ENCODE measurements around the gene NTM.

The NTM gene

GRCh38 chr11:132220474-132220873 lies 850.1 kb downstream of the NTM start:
- DNase-seq (ENCODE audit: low read depth), result peak; percentile 24

GRCh38 chr11:132222345-132222744 lies 851.9 kb downstream of the NTM start:
- no peak for DNase-seq (ENCODE audit: low read depth)

DNA sequence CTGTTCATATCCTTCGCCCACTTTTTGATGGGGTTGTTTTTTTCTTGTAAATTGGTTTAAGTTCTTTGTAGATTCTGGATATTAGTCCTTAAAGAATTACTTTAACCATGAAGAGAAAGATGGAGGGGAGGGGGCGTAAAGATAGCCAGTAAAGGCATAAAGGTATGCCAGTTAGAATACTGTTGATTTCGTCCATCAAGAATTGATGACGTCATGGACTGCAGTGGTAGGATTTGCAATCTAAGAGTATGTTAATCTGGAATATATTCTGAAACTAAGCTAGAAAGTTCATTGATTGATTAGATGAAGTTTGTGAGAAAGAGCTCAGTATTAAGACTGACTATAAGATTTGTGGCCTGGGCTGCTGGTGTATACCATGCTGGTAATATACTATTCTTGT lies 856.1 kb downstream of the NTM start:
- no peak for DNase-seq (ENCODE audit: low read depth)

DNA sequence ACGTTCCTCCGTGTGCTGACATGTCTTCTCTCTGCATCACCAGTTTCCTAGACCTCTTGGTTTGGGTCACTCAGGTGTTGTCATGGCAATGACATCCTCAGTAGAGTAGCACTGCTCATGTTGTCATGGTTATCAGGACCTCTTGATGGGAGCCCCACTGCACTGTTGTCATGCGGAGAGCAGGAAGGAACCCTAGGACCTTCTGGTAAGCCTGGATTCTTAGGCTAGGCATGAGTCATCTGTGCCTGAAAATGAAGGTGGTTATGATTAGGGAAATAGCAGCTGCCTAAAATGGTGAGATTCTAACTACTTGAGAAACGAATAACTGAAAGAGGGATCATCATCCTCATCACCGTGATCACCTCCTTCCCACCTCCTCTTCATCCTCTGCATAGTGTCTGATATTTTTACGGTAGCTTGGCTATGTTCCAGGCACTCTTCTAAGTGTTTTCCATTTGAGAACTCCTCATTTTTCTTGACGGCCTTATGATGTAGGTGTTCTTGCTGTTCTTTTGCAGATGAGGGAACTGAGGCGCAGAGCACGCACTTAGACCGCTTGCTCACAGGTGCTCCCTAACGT lies 858.4 kb downstream of the NTM start:
- DNase-seq (ENCODE audit: low read depth), result no peak

- DNase-seq (ENCODE audit: low read depth), result no peak
Observed at GRCh38 chr11:132231656-132232347, 861.4 kb downstream of the NTM start.

DNA sequence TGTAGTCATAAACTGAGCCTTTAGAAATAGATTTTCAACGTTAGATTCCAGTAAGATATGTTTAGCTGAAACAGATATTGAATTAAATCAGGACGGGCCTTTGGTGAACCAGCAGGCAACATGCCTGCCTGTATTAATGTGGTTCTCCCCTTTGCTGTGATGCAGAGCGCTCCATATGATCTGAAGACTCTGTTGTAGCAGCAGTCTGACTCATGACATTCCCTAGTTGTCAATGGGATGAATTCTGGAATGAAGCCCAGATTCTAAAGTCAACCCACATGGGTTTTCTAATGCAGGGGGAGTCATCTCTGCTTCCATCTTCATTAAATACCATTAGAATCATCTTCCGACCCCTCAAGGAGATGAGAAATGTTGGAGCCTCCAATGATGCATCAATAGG lies 864.5 kb downstream of the NTM start:
- DNase-seq (ENCODE audit: low read depth), result no peak

DNA sequence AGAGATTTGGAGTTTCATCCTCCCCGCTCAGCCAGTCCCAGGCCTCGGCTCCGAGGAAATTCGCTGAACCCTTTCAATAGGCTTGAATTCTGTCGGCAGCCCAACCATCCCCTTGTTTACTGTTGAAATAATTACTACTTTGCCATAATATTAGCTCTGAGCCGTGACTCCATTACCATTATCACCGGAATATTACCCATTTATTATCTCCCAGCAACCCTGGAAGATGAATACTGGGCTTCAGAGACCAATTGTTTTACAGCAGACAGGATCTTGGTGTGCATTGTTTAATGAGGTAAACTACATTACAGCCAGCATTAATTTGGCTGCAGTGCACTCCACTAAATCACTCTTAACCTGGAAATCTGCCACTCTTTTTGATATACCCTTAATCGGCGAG lies 867.4 kb downstream of the NTM start:
- no peak for DNase-seq (ENCODE audit: low read depth)

DNA sequence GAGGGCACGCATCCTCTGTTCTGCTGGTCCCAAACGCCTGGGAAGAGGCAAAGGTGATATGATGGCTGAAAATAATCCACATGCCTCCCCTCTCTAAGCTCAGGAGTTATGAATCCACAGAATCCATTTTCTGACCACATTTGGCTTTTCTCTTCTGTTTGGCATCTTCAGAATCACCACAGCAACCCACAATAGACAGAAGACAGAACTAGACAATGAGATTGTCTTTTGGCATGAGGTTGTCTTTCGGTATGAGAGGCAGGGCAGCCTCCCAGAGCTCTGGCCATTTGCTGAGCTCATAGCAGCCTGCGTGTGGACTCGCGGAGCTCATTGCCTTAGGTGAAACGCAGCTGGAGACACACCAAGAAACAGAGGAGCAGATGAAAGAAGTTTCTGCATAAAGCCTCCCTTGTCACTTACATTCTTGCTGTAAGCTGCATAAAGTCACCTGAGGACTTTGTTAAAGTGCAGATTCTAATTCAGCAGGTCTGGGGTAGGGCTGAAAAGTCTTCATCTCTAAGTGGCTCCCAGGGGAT lies 868.0 kb downstream of the NTM start:
- DNase-seq (ENCODE audit: low read depth), result no peak

DNA sequence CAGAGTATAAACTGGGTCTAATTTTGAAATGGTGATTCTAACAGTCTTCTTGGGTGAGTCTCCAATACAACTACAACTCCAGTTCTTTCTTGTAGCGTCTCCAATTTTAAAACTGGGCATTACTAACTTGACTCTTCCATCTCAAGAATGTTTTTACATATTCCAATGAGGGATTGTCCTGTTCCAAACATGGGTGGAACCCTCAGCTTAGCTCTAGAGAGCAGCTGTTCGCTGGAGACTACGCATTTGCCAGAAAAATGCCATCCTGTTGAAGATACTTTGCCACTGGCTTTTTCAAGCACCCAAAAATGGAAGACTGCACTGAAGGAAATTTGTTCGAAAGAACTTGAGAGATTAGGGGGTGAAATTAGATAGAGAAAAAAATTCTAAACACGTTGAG lies 870.0 kb downstream of the NTM start:
- no peak for DNase-seq (ENCODE audit: low read depth)

DNA sequence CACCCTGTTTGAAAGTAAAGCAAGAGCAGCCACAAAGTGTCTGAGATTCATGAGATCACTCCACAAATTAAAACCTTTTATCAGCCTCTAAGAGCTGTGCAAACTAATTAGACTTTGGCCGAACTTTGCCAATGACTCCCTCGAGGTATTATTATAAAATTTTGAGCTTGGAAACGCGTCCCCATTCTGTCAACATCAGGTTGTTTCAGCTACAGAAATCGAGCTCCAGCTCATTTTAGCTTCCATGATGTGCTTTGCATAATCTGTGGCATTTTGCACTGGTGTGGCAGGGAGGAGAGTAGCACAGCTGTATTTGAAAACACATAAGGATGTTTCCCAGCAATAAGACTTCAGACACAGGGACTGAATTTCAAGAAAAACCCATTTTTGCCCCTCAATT lies 872.2 kb downstream of the NTM start:
- no peak for DNase-seq (ENCODE audit: low read depth)

- no peak for DNase-seq (ENCODE audit: low read depth)
Observed at GRCh38 chr11:132244846-132245245, 874.4 kb downstream of the NTM start.

- no peak for DNase-seq (ENCODE audit: low read depth)
Observed at GRCh38 chr11:132245403-132246385, 875.3 kb downstream of the NTM start.

- DNase-seq (ENCODE audit: low read depth), result no peak
Observed at GRCh38 chr11:132248580-132248979, 878.2 kb downstream of the NTM start.

DNA sequence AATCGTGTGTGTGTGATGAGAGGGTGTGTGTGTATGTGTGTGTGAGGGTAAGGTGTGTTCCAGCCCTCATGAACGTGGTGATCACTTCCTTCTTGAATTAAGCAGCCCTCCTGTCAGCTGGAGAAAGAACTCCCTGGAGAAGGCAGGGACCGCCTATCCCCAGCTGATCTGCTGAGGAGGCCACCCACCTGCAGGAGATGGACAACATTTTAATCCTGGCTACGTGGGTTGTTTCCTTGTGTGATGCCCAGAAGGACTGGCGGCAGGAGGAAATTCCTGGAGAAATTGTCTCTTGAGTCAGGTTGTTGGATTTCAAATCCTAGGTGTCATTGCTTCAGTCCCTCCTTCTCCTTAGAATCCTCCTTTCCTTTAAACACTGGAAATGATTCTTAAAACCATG lies 878.8 kb downstream of the NTM start:
- DNase-seq (ENCODE audit: low read depth), result no peak

DNA sequence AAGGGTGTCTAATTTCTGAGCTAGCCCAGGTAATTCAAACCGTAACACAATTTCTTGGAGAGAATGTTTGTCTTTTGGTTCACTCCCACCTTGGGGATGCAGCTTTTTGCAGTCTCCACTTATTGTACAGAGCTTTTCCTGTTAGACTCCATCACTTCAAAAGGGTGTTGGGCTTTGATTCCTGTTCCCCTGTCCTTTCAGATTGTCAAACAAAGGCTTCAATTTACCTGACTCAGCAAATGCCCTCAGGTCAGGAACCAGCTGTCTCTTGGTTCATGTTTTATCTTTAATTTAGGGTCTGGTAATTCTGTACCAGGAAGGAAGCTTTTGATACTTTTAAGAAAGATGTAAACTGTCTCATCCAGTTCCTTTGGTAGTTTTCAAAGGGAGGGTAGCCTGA lies 880.6 kb downstream of the NTM start:
- DNase-seq (ENCODE audit: low read depth), result no peak

DNA sequence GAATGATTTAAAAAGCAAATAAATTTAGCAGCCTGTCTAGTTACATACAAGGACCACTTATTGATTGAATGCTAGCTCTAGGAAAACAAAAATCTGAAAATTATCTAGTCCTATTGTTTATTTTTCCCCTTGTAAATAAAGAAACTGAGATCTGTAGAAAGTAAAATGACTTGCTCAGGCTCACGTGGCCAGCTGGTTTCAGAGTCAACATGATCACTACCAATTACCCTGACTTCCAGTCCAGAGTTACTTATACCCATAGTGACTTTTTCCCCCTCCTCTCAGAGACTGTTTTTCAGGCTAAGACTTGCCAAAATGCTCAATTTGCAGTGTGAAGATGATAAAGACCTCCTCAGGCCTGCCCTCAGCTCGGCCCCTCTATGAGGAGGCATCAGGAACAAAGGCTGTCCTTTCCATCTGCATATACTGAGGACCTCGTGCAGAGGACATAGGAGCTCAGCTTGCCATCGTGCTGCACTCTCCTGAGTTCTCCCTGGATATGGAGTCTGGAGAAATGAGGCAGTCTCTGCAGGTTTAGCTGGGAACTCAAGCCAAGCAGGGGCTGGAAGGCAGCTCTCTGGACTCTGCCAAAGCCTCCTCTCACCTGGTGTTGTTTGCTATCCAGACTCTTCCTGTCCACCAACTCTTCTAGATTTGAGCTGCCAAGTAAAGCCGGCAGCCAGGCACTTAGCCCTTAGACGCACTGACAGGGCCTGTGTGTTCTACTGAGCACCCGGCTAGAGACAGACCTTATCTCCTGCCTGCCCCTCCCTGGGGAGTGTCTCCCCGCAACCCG lies 883.3 kb downstream of the NTM start:
- DNase-seq (ENCODE audit: low read depth), result no peak

DNA sequence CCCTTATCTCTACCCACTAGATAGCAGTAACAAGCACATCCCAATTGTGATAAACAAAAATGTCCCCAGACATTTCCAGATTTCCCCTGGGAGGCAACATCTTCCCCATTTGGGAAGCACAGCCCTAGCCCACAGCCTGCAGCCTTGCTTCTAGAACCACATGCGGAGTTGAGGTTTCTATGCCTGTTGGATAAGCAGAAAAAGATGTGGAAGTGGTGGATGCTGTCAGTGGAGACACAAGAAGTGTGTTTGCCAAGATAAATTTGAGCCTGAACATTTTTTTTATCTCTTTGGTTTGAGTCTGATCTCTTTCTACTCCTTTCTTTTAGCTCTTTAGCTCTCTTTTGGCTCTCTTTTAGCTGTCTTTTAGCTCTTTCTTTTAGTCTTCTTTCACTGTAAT lies 884.5 kb downstream of the NTM start:
- DNase-seq (ENCODE audit: low read depth), result no peak

DNA sequence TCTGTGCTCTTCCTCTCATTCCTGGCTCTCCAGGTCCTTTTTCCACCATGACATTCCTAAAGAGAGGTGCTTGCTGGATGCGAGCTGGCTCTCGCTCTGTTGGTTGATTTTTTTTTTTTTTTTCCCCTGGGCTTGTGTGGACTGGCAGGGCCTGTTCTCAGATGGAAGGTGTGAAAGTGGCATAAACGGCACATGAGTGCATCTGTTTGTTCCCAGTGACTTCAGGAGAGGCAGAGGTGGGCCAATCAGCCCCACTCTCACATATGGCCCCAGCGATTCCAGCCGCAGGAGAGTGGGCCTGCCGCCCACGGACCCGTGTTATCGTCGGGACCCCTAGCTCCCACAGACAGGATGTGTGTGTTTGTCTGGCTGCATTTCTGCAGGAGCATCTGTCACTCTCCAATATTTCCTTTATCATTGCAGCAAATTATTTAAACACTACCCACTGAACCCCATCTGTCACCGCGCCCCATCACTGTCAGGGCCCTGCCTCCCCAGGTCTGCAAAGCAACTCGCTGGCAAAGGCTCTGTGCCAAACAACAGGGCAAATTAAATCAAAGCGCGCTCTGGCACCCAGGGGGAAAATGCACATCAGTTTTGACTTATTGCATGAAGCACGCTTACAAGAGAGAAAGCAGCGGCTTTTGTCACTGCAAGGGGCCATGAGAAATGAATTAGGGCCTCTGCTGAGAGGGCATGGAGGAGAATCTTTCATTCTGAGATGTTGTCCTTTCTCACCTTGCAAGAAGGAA lies 886.3 kb downstream of the NTM start:
- no peak for DNase-seq (ENCODE audit: low read depth)

DNA sequence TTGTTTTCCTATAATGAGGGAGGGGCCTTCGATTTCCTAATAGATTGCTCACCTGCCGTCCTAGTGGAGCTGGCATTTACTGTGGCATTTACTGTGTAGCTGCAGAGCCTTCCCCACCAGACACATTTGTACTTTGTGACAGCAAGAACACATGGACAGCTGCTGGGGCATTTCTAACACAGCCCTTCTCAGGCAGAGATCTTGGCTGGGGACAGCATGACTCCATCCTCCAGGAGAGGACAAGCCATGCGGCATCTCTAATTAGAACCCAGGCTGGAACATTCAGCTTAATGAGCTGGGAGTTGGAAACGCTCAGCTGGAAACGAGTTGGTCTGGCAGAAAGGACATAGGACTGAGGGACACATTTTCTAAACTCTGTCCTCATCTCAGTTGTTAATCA lies 887.5 kb downstream of the NTM start:
- DNase-seq (ENCODE audit: low read depth), result no peak

- DNase-seq (ENCODE audit: low read depth), result no peak
Observed at GRCh38 chr11:132258875-132259274, 888.5 kb downstream of the NTM start.

DNA sequence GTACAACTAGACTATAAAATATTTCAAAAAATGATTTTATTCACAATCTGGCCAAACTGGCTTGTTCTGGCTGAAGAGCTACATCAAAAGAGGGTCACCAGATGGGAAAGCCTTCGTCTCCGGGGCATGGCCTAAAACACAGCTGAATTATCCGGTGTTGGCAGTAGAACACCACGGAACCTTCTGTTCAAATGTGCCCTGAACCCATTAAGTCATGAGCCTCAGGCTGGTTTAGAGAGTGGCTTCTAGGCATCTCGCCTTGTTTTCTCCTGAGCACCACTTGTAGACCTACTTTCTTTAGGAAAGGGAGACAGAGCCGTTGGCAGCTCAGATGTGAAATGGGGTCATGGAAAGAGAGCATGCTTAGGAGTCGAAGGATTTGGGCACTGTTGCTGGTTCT lies 890.2 kb downstream of the NTM start:
- no peak for DNase-seq (ENCODE audit: low read depth)
